ENCODE data around the gene GNAL.

DNA sequence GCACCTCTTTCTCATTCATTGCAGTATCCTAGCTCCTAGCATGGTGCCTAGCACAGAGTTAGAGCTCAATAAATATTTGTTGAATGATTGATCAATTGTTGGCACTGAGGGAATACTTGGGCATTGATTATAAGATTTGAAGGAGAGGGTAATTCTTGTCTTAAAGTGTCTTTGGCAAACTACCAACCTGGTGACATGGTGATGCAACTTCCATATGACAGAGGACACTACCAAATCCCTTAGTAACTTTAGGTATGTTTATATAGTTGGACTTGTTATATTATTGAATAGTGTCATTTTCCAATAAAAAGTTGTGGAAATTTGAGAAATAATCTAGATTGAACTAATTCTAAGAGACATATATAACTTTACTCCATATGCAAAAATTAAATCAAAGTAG is 103.6 kb downstream of the GNAL start:
- TF ChIP-seq EZH2 (IDR thresholded peaks at IDR 0.05; ENCODE audit: borderline replicate concordance, low read depth, low read length, severe bottlenecking) (no peak), CTCF (IDR thresholded peaks at IDR 0.05; ENCODE audit: borderline replicate concordance, extremely low read depth, low read length, poor library complexity, severe bottlenecking) (no peak)

Measured in DND-41 (cell line).